ENCODE data around the gene ZFP42. TPM values are rescaled to one million over a fixed set of nuclear protein-coding genes. Genes with fewer than 3 reads are reported as not detected.

Gene ZFP42
- total RNA-seq, 1 experiment from 2014 or later, result 0.12 TPM

DNA sequence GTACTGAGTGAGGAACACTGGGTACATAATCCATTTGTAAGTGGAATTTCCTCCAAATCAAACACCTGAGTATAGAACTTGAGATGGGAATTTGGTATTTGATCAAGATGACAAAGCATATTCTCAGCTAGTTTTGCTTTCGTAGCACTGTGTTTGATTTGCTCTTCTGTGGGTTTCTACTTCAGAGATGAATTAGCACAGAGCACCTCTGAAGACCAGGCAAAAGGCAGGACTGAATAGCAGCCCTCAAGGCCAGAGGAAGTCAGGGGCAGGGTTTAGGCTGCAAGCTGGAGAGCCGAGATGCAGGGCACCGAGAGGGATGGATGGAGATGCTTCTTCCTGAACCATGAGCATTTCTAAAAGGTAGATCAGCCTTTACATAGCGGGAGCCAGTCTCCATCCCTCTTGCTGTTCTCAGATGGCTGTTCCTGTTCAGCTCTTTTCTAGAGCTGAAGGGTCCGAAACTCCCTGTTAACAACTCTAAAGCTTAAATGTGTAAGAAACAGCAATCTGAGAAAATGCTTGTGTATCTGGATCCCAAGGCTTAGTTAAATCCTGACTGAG is 10.8 kb downstream of the ZFP42 start (continued):
- TF ChIP-seq POLR2A (IDR thresholded peaks at IDR 0.05; ENCODE audit: borderline replicate concordance, extremely low read depth, insufficient read depth, insufficient read length) (no peak), CEBPB (IDR thresholded peaks at IDR 0.05; ENCODE audit: low read depth) (no peak)

DNA sequence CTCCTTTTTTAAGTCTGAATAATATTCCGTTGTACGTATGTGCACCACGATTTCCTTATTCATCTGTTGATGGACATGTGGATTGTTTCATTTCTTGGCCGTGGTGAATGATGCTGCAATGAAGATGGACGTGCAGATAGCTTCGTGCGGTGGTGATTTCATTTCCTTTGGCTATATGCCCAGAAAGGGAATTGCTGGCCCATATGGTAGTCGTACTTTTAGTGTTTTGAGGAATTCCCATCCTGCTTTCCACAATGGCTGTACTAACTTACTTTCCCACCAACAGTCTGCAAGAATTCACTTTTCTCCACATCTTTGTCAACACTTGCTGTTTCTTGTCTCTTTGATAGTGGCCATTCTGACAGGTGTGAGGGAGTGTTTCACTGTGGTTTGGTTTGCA is 12.8 kb downstream of the ZFP42 start:
- no peaks in the 10 kb centered on the region for H3K9me3 ChIP-seq (ENCODE audit: control insufficient read depth in 1 of 2, insufficient read depth in 1 of 2, low read depth in 1 of 2, low read length in 2 of 2)
- no TSS peak for BruUV-seq (replicated peaks)
- ChIA-PET POLR2A (no interaction called here), RAD21 (ENCODE audit: low non-redundant PET in 1 of 2, low total read pairs in 2 of 2, uncharacterized antibody in 2 of 2, unreplicated experiment in 2 of 2) (no interaction called here), CTCF (no interaction called here)
- H4K20me1 ChIP-seq (ENCODE audit: insufficient read depth), result no peaks in the 10 kb centered on the region
- H3K27ac ChIP-seq (ENCODE audit: low read depth, low read length), result no peak overlapping the region
- peaks cover 2 to 9% of the 10 kb centered on the region in 2 experiments; a peak in 3 of 4 replicates for H3K4me1 ChIP-seq (ENCODE audit: control insufficient read depth in 1 of 2, insufficient read depth in 2 of 2, low read length in 2 of 2)
- peak overlapping the region; percentile 47 for H3K4me2 ChIP-seq (ENCODE audit: low read length)
- no peaks in the 10 kb centered on the region for H3K36me3 ChIP-seq (ENCODE audit: control insufficient read depth in 1 of 2, insufficient read depth in 2 of 2, low read length in 2 of 2)
- H2AFZ ChIP-seq (ENCODE audit: low read depth, low read length, poor library complexity, severe bottlenecking), result peak overlapping the region; percentile 85
- TF ChIP-seq SP1 (IDR thresholded peaks at IDR 0.05; ENCODE audit: low read depth) (0 out of 2 replicates have a peak, but pooled peaks have one; percentile 11), CEBPB (IDR thresholded peaks at IDR 0.05; ENCODE audit: low read depth) (0 out of 2 replicates have a peak, but pooled peaks have one; percentile 37), RAD21 (IDR thresholded peaks at IDR 0.05; ENCODE audit: low read depth) (no peak), CBX3 (IDR thresholded peaks at IDR 0.05; ENCODE audit: low read depth) (peak; percentile 46; the same call in 1 of the 2 replicates), FOSL1 (IDR thresholded peaks at IDR 0.05; ENCODE audit: low read depth) (peak; percentile 16; the same call in 1 of the 2 replicates), ZFX (IDR thresholded peaks at IDR 0.05) (no peak)
- TF ChIP-seq, protein P1, sequence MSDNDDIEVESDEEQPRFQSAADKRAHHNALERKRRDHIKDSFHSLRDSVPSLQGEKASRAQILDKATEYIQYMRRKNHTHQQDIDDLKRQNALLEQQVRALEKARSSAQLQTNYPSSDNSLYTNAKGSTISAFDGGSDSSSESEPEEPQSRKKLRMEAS (IDR thresholded peaks at IDR 0.05), result peak; percentile 49; the same call in 1 of the 2 replicates
- no peak for ATAC-seq
- H3K27me3 ChIP-seq (ENCODE audit: insufficient read depth, low read length), result no peaks in the 10 kb centered on the region
- intact Hi-C loops (cut with micrococcal nuclease), result no loop called here
- no peaks in the 10 kb centered on the region for H3K9me2 ChIP-seq (ENCODE audit: insufficient read depth)
- no peak for DNase-seq (ENCODE audit: low read depth, low spot score)
- H3K4me3 ChIP-seq (replicated peaks in 1 of 2; ENCODE audit: low read depth in 1 of 2, low read length in 2 of 2), result no peak overlapping the region
- no peaks in the 10 kb centered on the region for H3K79me2 ChIP-seq (ENCODE audit: insufficient read depth, low read length)
- H3K9ac ChIP-seq (ENCODE audit: low read length), result no peak overlapping the region

DNA sequence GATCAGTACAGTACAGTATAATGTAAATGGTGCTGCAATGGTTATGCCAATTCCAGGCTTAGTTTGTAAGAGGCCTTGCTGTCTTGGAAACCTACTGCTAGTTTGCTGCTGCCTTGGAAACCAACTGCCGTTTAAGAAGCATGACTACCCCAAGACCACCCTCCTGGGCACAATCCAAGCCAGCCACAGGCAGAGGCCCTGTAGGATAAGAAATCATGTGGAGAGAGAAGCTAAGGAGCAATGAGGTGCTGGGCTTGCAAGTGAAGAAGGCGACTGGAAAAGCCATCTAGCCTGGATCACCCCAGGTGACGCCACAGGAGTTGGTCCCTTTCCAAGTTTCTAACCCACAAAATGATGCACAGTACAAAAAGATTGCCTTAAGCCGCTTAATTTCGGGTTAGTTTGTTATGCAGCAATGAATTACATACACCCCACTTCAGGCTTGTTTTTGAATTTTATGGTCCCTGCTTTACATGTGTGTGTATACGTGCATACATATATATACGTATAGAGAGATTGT is 16.9 kb downstream of the ZFP42 start:
- Histone ChIP-seq H3K4me1 (ENCODE audit: control insufficient read depth in 1 of 2, insufficient read depth in 2 of 2, low read length in 2 of 2) (peaks cover 11 to 22% of the 10 kb centered on the region in 2 experiments; a peak in 3 of 4 replicates), H3K9ac (ENCODE audit: low read length) (no peak overlapping the region), H4K20me1 (ENCODE audit: insufficient read depth) (no peaks in the 10 kb centered on the region), H3K27ac (ENCODE audit: low read depth, low read length) (no peak overlapping the region), H3K9me2 (ENCODE audit: insufficient read depth) (no peaks in the 10 kb centered on the region), H3K79me2 (ENCODE audit: insufficient read depth, low read length) (no peaks in the 10 kb centered on the region), H3K9me3 (ENCODE audit: control insufficient read depth in 1 of 2, insufficient read depth in 1 of 2, low read depth in 1 of 2, low read length in 2 of 2) (no peaks in the 10 kb centered on the region), H3K4me2 (ENCODE audit: low read length) (no peak overlapping the region), H3K27me3 (ENCODE audit: insufficient read depth, low read length) (no peaks in the 10 kb centered on the region), H2AFZ (ENCODE audit: low read depth, low read length, poor library complexity, severe bottlenecking) (no peak overlapping the region), H3K4me3 (replicated peaks in 1 of 2; ENCODE audit: low read depth in 1 of 2, low read length in 2 of 2) (no peak overlapping the region), H3K36me3 (ENCODE audit: control insufficient read depth in 1 of 2, insufficient read depth in 2 of 2, low read length in 2 of 2) (no peaks in the 10 kb centered on the region)
- intact Hi-C loops (cut with micrococcal nuclease), result no loop called here
- DNase-seq (ENCODE audit: low read depth, low spot score) (no peak), ATAC-seq (no peak)
- CTCF ChIA-PET, result no interaction called here
- RAD21 ChIA-PET (ENCODE audit: low non-redundant PET in 1 of 2, low total read pairs in 2 of 2, uncharacterized antibody in 2 of 2, unreplicated experiment in 2 of 2), result no interaction called here
- BruUV-seq (replicated peaks), result no TSS peak
- POLR2A ChIA-PET, result no interaction called here
- TF ChIP-seq POLR2A (IDR thresholded peaks at IDR 0.05; ENCODE audit: borderline replicate concordance, extremely low read depth, insufficient read depth, insufficient read length), result no peak
- no peak for TF ChIP-seq CBX3 (IDR thresholded peaks at IDR 0.05; ENCODE audit: low read depth)
- no peak for TF ChIP-seq SRF (IDR thresholded peaks at IDR 0.05; ENCODE audit: low read depth)
- TF ChIP-seq, protein P2, sequence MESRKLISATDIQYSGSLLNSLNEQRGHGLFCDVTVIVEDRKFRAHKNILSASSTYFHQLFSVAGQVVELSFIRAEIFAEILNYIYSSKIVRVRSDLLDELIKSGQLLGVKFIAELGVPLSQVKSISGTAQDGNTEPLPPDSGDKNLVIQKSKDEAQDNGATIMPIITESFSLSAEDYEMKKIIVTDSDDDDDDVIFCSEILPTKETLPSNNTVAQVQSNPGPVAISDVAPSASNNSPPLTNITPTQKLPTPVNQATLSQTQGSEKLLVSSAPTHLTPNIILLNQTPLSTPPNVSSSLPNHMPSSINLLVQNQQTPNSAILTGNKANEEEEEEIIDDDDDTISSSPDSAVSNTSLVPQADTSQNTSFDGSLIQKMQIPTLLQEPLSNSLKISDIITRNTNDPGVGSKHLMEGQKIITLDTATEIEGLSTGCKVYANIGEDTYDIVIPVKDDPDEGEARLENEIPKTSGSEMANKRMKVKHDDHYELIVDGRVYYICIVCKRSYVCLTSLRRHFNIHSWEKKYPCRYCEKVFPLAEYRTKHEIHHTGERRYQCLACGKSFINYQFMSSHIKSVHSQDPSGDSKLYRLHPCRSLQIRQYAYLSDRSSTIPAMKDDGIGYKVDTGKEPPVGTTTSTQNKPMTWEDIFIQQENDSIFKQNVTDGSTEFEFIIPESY (IDR thresholded peaks at IDR 0.05; ENCODE audit: extremely low read depth, insufficient replicate concordance, low read length), result no peak
- no peak for TF ChIP-seq FOSL1 (IDR thresholded peaks at IDR 0.05; ENCODE audit: low read depth)
- no peak for TF ChIP-seq EZH2phosphoT487 (IDR thresholded peaks at IDR 0.05; ENCODE audit: borderline replicate concordance)
- TF ChIP-seq ZNF274 (IDR thresholded peaks at IDR 0.05; ENCODE audit: low read depth, low read length), result no peak
- no peak for TF ChIP-seq ELF1 (IDR thresholded peaks at IDR 0.05; ENCODE audit: borderline replicate concordance, low read depth)
- no peak for TF ChIP-seq CEBPB (IDR thresholded peaks at IDR 0.05; ENCODE audit: low read depth)
- no peak for TF ChIP-seq SP1 (IDR thresholded peaks at IDR 0.05; ENCODE audit: low read depth)
